ENCODE results near the gene RALB. TPM values are rescaled to one million over a fixed set of nuclear protein-coding genes. Genes with fewer than 3 reads are reported as not detected.

RALB gene
- total RNA-seq, 4 donors from 2014 or later: 35.5 to 56.6 (median 53.4) TPM

GRCh38 chr2:120316528-120317179, 64.0 kb downstream of the RALB start:
- peaks cover 0 to 32% (median 8%) of the 10 kb centered on the region in 3 donors for H3K4me1 ChIP-seq
- H3K27ac ChIP-seq: no peak overlapping the region
- no peaks in the 10 kb centered on the region for H3K9me3 ChIP-seq
- TF ChIP-seq POLR2A (IDR thresholded peaks at IDR 0.05) (no peak), EP300 (IDR thresholded peaks at IDR 0.05) (no peak), POLR2AphosphoS5 (IDR thresholded peaks at IDR 0.05) (no peak), CTCF (IDR thresholded peaks at IDR 0.05) (no peak)
- H3K4me3 ChIP-seq: no peak overlapping the region
- no peak for ATAC-seq
- no peaks in the 10 kb centered on the region for H3K27me3 ChIP-seq
- WGBS, 2 donors (ENCODE audit: low coverage in 1 of 2): 91 to 94% methylated on average over 4 to 8 of the region's 15 CpGs
- H3K36me3 ChIP-seq: no peaks in the 10 kb centered on the region

GRCh38 chr2:120317180-120317533, 64.5 kb downstream of the RALB start:
- Histone ChIP-seq H3K36me3 (no peaks in the 10 kb centered on the region), H3K27ac (no peak overlapping the region), H3K4me3 (no peak overlapping the region), H3K27me3 (no peaks in the 10 kb centered on the region), H3K9me3 (no peaks in the 10 kb centered on the region), H3K4me1 (peaks cover 0 to 31% (median 8%) of the 10 kb centered on the region in 3 donors)
- ATAC-seq: no peak
- no peak for TF ChIP-seq POLR2AphosphoS5 (IDR thresholded peaks at IDR 0.05)

- Histone ChIP-seq H3K27me3 (no peaks in the 10 kb centered on the region), H3K4me1 (peaks cover 0 to 24% (median 8%) of the 10 kb centered on the region in 3 donors), H3K36me3 (no peaks in the 10 kb centered on the region), H3K27ac (no peak overlapping the region), H3K9me3 (no peaks in the 10 kb centered on the region), H3K4me3 (no peak overlapping the region)
- no peak for ATAC-seq
- WGBS, 2 donors (ENCODE audit: low coverage in 1 of 2): 94 to 100% methylated on average over 2 to 5 of the region's 8 CpGs
- TF ChIP-seq POLR2A (IDR thresholded peaks at IDR 0.05): no peak
- TF ChIP-seq POLR2AphosphoS5 (IDR thresholded peaks at IDR 0.05): no peak
These were observed 65.3 kb downstream of the RALB start for GRCh38 chr2:120317916-120318315.

GRCh38 chr2:120318626-120319025, 66.0 kb downstream of the RALB start:
- no peaks in the 10 kb centered on the region for H3K27me3 ChIP-seq
- no peak for ATAC-seq
- H3K36me3 ChIP-seq: no peaks in the 10 kb centered on the region
- H3K9me3 ChIP-seq: no peaks in the 10 kb centered on the region
- TF ChIP-seq POLR2AphosphoS5 (IDR thresholded peaks at IDR 0.05): no peak
- no peak for TF ChIP-seq POLR2A (IDR thresholded peaks at IDR 0.05)
- TF ChIP-seq CTCF (IDR thresholded peaks at IDR 0.05): no peak
- no peak for TF ChIP-seq EP300 (IDR thresholded peaks at IDR 0.05)
- no CpG with 5 or more reads among the region's 8 CpGs for WGBS, 2 donors (ENCODE audit: low coverage in 1 of 2)
- H3K4me3 ChIP-seq: no peak overlapping the region
- peaks cover 0 to 17% (median 8%) of the 10 kb centered on the region in 3 donors for H3K4me1 ChIP-seq
- H3K27ac ChIP-seq: no peak overlapping the region

- H3K27ac ChIP-seq: no peak overlapping the region
These were observed 66.5 kb downstream of the RALB start for GRCh38 chr2:120319123-120319522.

GRCh38 chr2:120319686-120320317, 67.2 kb downstream of the RALB start:
- Histone ChIP-seq H3K27ac (no peak overlapping the region), H3K27me3 (no peaks in the 10 kb centered on the region), H3K9me3 (no peaks in the 10 kb centered on the region), H3K36me3 (no peaks in the 10 kb centered on the region), H3K4me3 (no peak overlapping the region), H3K4me1 (peaks cover 0 to 13% (median 8%) of the 10 kb centered on the region in 3 donors)
- TF ChIP-seq POLR2A (IDR thresholded peaks at IDR 0.05): no peak
- no peak for TF ChIP-seq EP300 (IDR thresholded peaks at IDR 0.05)
- TF ChIP-seq POLR2AphosphoS5 (IDR thresholded peaks at IDR 0.05): no peak
- no peak for TF ChIP-seq CTCF (IDR thresholded peaks at IDR 0.05)
- ATAC-seq: no peak
- WGBS, 2 donors (ENCODE audit: low coverage in 1 of 2): 72 to 82% methylated on average over 8 to 15 of the region's 18 CpGs

More at GRCh38 chr2:120319123-120319522, 66.5 kb downstream of the RALB start:
- 46 to 55% methylated on average over 4 to 8 of the region's 10 CpGs for WGBS, 2 donors (ENCODE audit: low coverage in 1 of 2)
- no peak overlapping the region for H3K4me3 ChIP-seq
- TF ChIP-seq POLR2AphosphoS5 (IDR thresholded peaks at IDR 0.05): no peak
- no peaks in the 10 kb centered on the region for H3K36me3 ChIP-seq
- ATAC-seq: no peak
- peaks cover 0 to 13% (median 8%) of the 10 kb centered on the region in 3 donors for H3K4me1 ChIP-seq
- H3K9me3 ChIP-seq: no peaks in the 10 kb centered on the region
- no peaks in the 10 kb centered on the region for H3K27me3 ChIP-seq
